Esophagus (tissue), 2 donors: ENCODE measurements around the gene RGS1. TPM values are rescaled to one million over a fixed set of nuclear protein-coding genes. Genes with fewer than 3 reads are reported as not detected.

Source experiments
- H3K27ac ChIP-seq, 2 donors: one replicate each; pipeline ENCODE4 v1.5.1; 2013; ENCODE audit warnings: low read depth in 2 of 2, mild to moderate bottlenecking in 2 of 2, inconsistent platforms in 1 of 2, low read length in 1 of 2, moderate library complexity in 1 of 2
- H3K27me3 ChIP-seq, 2 donors: one replicate each; pipeline ENCODE4 v1.6.1; 2013; ENCODE audit warnings: low read length in 2 of 2, control low read depth in 1 of 2, mild to moderate bottlenecking in 1 of 2; ENCODE audit not compliant: insufficient read depth in 2 of 2, control insufficient read depth in 1 of 2
- H3K36me3 ChIP-seq, 2 donors: one replicate each; pipeline ENCODE4 v1.6.1; 2013; ENCODE audit warnings: low read length in 1 of 2; ENCODE audit not compliant: control insufficient read depth in 2 of 2, insufficient read depth in 2 of 2
- H3K4me1 ChIP-seq, 2 donors: one replicate each; pipeline ENCODE4 v1.6.1; 2013; ENCODE audit warnings: low read length in 1 of 2; ENCODE audit not compliant: control insufficient read depth in 2 of 2, insufficient read depth in 2 of 2
- H3K4me3 ChIP-seq, 2 donors: one replicate each; pipeline ENCODE4 v1.5.1; 2013; ENCODE audit warnings: low read length in 2 of 2, mild to moderate bottlenecking in 2 of 2, low read depth in 1 of 2, moderate library complexity in 1 of 2
- H3K9me3 ChIP-seq, 2 donors: one replicate each; pipeline ENCODE4 v1.6.1; 2013; ENCODE audit warnings: mild to moderate bottlenecking in 2 of 2, low read depth in 1 of 2, low read length in 1 of 2, moderate library complexity in 1 of 2; ENCODE audit not compliant: control insufficient read depth in 2 of 2, insufficient read depth in 1 of 2
- WGBS, 2 donors: extraction: QIAGEN DNeasy Blood & Tissue Kit; methylation state at CpG; one replicate each; pipeline ENCODE4 v1.1.7; 2013; 5-methylcytosine and 5-hydroxymethylcytosine counted together
- polyA plus RNA-seq, 2 donors: library from polyadenylated mRNA; stranded (reverse); fragments of 200-250 nt; gene quantifications; one replicate each; pipeline ENCODE4 v1.2.3, GENCODE V29; 2013
- donor health status: healthy with polysubstance abuse.
- donor health status: Bipolar disorder and iron deficiency.

RGS1 gene
- polyA plus RNA-seq, 2 donors: 4.7 to 7.7 TPM

DNA sequence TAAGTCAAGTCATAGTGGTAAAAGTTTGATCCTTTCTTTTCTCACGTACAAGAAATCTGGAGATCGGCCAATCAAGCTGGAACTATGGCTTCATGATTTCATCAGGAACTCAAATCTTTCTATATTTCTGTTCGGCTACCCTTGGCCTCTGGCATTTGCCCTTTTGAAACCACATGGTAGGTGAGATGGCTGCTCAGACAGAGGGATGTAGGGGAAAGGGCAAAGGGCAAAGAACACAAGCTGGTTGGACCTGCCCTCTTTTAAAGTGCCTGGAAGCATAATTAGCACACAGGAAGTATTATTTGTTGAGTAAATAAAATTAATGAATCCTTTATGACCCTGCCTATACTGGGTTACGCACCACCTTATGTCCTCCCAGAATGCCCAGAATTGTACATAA lies 11.5 kb upstream of the RGS1 start:
- Histone ChIP-seq H3K27ac (no peak overlapping the region), H3K27me3 (no peaks in the 10 kb centered on the region), H3K4me3 (no peak overlapping the region), H3K36me3 (no peaks in the 10 kb centered on the region), H3K9me3 (no peaks in the 10 kb centered on the region), H3K4me1 (no peaks in the 10 kb centered on the region)
- WGBS, 2 donors: 82% methylated on average over 4 of the region's 4 CpGs

DNA sequence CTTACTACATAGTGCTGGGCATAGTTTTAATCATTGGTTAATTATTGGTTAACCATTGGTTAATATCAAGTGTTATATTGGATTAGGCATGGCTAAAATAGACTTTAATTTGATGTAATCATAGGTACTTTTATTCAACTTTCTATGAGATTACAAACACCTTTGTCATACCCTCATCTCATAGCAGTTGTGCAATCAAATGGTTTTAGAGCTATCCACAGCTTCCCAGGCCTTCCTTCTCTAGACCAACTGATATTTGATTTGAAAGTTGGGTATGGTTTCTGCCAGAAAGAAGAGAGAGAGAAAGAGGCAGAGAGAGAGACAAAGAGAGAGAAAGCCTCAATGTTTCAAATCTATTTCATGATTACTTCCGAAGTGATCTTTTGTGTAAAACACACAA lies 9.6 kb upstream of the RGS1 start:
- 84 to 94% methylated on average over 1 of the region's 1 CpG for WGBS, 2 donors
- Histone ChIP-seq H3K4me3 (no peak overlapping the region), H3K27me3 (no peaks in the 10 kb centered on the region)

DNA sequence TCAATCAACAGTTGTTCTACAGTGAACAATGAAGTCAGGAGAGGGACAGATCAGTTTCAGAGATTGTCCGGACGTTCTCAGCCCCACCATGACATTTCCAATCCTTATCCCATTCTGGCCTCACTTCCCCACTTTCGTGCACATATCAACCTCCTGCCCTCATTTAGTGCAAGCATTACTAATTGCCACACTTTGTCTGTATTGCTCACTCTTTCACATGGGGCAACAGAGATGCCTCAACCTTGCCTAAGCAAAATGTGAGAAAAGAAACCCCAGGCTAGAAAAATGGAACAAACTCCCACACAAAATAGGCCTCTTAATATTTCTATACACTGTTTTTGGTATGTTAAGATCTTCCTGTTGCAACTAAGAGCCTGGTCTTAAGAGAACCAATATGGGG lies 8.9 kb upstream of the RGS1 start:
- no peaks in the 10 kb centered on the region for H3K4me1 ChIP-seq
- no peak overlapping the region for H3K4me3 ChIP-seq
- no peaks in the 10 kb centered on the region for H3K36me3 ChIP-seq
- 91 to 94% methylated on average over 3 of the region's 3 CpGs for WGBS, 2 donors
- peak overlapping the region in 1 of 2 donors; percentile 4 for H3K27ac ChIP-seq
- H3K9me3 ChIP-seq: peaks cover 2% of the 10 kb centered on the region in 2 donors
- no peaks in the 10 kb centered on the region for H3K27me3 ChIP-seq

More for the DNA sequence above, 9.6 kb upstream of the RGS1 start:
- no peak overlapping the region for H3K27ac ChIP-seq
- no peaks in the 10 kb centered on the region for H3K4me1 ChIP-seq
- peaks cover 2% of the 10 kb centered on the region in 2 donors for H3K9me3 ChIP-seq
- H3K36me3 ChIP-seq: no peaks in the 10 kb centered on the region

DNA sequence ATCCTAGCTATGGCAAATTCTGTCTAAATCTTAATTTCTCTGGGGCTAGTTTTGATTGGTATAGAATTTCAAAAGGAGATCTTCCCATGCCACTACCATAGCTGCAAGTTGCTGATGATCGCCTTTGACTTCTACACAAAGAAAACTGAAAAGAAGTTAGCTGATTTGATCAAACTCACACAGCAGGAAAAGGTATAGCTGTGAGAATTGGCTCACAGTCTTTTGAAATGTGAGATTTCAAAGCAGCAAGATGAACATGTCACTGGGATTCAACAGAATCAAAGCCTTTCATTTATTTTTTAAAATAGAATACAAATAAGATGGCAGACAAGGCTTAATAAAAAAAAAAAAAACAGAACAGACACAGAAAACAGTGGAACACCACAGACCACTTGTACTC lies 7.5 kb upstream of the RGS1 start:
- Histone ChIP-seq H3K9me3 (peaks cover 2% of the 10 kb centered on the region in 2 donors), H3K4me3 (no peak overlapping the region), H3K36me3 (no peaks in the 10 kb centered on the region), H3K27me3 (no peaks in the 10 kb centered on the region), H3K27ac (no peak overlapping the region), H3K4me1 (no peaks in the 10 kb centered on the region)
- 89 to 95% methylated on average over 1 of the region's 1 CpG for WGBS, 2 donors

DNA sequence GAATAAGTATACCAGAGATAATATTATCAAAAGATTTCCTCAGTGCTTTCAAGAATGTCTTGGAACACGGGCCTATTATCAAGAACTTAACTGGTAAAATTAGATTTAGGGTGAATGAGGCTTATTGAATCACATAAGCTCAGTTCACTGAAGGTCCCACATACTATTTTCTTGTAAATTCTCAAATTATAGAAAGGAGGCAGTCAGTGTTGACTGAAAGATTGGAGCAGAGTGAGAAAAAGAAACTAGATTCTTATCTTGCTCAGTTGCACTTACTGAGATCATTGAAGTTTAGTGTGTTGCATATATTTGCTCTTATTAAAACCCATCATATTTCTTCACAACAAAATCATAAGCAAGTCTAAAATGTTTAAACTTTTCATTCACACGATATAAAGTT lies 3.9 kb upstream of the RGS1 start:
- no peak overlapping the region for H3K27ac ChIP-seq
- no peaks in the 10 kb centered on the region for H3K27me3 ChIP-seq
- H3K4me3 ChIP-seq: no peak overlapping the region
- H3K9me3 ChIP-seq: peaks cover 2% of the 10 kb centered on the region in 2 donors
- no peaks in the 10 kb centered on the region for H3K36me3 ChIP-seq
- no peaks in the 10 kb centered on the region for H3K4me1 ChIP-seq
- WGBS, 2 donors: 78 to 82% methylated on average over 2 of the region's 2 CpGs

DNA sequence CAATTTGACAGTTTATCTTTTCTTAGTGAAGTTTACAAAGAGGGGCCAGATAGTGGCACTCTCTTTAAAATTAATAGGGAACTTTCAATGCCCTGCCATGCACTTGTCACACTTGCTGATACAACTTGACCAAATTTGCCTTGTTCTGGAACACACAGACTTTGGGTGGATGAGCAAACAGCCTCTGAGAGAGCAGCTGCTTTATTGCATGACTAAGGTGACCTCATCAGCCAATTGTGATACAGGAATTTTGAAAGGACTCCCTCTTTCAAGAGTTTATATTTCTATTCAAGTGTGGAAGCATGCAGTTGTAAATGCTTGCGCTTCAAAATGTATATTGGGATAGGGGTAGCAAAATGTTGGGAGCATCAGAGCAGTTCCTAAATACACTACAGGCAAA lies 2.1 kb upstream of the RGS1 start:
- Histone ChIP-seq H3K4me1 (no peaks in the 10 kb centered on the region), H3K4me3 (no peak overlapping the region), H3K27me3 (no peaks in the 10 kb centered on the region), H3K9me3 (peaks cover 2% of the 10 kb centered on the region in 2 donors), H3K36me3 (no peaks in the 10 kb centered on the region), H3K27ac (no peak overlapping the region)
- WGBS, 2 donors: 83 to 92% methylated on average over 1 of the region's 1 CpG

DNA sequence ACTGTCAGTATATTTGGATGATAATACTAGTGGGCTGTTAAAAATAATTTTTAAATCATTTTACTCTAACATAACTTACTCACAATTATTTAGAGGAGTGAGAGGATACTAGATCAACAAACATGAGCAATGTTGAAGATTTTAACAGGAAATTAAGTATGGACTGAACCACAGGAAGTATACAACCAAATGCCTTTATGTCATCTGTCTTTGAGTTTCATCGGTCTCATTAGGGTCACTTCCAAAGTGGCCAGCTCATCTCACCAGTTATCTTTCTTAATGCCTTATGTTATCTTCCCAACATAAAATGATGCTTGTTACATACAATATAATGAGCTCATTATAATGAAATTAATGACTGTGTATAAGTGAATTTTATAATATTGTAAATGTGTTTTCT lies 1.5 kb upstream of the RGS1 start:
- Histone ChIP-seq H3K4me1 (no peaks in the 10 kb centered on the region), H3K4me3 (no peak overlapping the region), H3K27me3 (no peaks in the 10 kb centered on the region), H3K27ac (no peak overlapping the region), H3K36me3 (no peaks in the 10 kb centered on the region), H3K9me3 (peaks cover 2% of the 10 kb centered on the region in 2 donors)
- 58 to 63% methylated on average over 1 of the region's 1 CpG for WGBS, 2 donors

DNA sequence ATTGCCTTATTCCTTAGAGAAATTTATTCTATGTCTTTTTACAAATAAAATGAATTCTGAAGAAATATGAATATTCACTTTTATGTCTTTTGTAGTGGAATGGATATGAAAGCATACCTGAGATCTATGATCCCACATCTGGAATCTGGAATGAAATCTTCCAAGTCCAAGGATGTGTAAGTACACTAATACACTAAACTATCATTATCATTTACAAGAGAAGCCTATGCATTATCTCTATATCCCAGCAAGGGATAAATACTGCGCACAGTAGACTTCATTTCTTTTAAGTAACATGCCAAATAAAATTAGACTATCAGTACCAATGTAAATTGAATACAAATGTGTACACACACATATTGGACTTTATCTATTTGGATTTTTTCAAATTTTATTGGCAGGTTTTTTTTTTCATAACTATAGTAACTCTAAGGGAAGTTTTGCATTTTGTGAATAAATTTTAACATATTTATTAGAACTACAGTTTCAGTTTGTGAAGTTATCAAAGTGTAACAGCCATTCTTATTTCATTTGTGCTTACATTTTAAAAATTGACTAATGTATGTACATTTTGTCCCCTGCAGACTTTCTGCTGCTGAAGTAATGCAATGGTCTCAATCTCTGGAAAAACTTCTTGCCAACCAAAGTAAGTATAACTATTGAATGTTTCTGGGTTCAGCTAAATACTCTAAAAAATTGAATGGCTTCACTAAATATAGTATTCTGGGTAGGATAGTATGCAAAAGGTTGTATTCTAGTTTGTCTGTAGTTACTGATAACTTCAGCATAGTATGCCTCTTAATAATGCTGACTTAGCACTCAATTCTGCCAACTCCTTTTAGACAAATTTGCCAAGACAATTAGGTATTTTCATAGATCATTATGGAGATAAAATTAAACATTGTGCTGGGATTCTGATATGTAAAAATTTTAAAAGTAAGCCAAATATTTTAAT lies 894 bp downstream of the RGS1 start:
- Histone ChIP-seq H3K9me3 (no peaks in the 10 kb centered on the region), H3K4me1 (no peaks in the 10 kb centered on the region), H3K4me3 (peak overlapping the region in 1 of 2 donors; percentile 7), H3K36me3 (no peaks in the 10 kb centered on the region), H3K27ac (no peak overlapping the region), H3K27me3 (no peaks in the 10 kb centered on the region)
- 91 to 97% methylated on average over 1 of the region's 1 CpG for WGBS, 2 donors

DNA sequence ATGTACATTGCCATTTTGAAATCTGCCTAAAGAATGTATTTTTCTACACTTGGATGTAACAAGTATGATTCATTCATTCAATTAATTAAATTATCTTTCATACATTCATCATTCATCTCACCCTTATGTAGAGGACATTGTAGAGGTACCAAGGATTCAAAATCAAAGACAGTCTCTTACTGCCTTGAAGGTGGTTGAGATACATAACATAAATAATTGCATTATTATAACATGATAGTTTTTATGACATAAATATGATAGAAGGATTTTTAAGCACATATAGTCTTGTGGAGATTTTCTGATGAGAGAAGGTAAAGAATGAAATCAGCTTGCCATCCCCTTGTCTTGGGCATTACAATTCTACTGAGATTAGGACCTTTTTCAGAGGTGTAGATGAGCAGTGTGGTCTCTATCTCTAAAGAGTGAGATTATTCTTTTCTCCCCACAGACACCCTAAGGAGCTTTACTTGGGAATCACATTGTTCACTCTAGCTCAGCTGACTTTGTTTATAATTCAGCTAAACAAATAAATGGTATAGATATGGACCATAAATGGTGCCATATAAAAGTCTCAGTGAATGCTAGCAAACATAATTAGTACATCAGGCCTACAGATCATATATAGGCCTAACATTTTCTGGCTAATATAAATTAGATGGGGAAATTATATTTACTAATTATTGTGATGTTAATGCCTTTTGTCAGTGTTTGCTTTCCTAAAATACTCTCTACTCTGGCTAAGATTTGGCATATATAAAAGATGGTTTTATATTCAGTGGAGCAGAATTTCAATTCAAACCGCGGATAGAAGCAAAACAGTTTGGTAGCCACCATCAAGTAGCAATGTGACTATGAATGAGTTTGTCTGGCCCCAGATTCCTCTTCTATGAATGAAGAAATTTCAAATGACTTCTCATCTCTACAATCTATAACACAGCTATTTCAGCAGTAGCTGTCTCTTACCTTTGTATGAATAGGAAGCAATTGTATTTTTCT lies 1.9 kb downstream of the RGS1 start:
- H3K4me1 ChIP-seq: no peaks in the 10 kb centered on the region
- H3K27ac ChIP-seq: no peak overlapping the region
- peak overlapping the region in 1 of 2 donors; percentile 3 for H3K4me3 ChIP-seq
- H3K27me3 ChIP-seq: no peaks in the 10 kb centered on the region
- WGBS, 2 donors: 78 to 87% methylated on average over 2 of the region's 2 CpGs
- no peaks in the 10 kb centered on the region for H3K9me3 ChIP-seq
- no peaks in the 10 kb centered on the region for H3K36me3 ChIP-seq
